ENCODE results near the gene FAM13B. TPM values are rescaled to one million over a fixed set of nuclear protein-coding genes. Genes with fewer than 3 reads are reported as not detected.

The FAM13B gene
- total and polyA plus RNA-seq, 9 of the 15 experiments (the other 6 are each of a cell fraction or from before 2014, with no cell fraction given) = 2.3 to 21.6 (median 14.1) TPM

DNA sequence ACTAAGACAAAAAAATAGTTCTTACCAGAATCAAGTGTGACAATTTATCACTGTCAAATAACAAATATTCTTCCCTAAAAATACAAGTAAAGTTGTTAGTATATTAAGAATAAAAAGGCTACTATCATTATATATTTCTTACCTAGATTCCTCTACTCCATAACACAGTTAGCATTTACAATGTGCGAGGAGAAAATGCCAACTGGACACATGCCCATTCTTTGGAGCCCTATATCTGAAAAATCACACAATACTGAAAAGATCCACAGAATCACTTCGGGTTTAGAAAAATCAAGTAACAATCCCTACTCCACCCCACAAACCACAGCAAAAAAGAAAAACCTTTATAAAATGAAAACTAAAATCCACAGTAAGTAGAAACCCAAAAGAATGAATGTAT is 72.7 kb downstream of the FAM13B start:
- Histone ChIP-seq H3K36me3 (ENCODE audit: control insufficient read depth, insufficient read depth, low read length) (peaks cover 62% of the 10 kb centered on the region), H2AFZ (ENCODE audit: low read depth, low read length) (no peak overlapping the region), H3K79me2 (ENCODE audit: control insufficient read depth, insufficient read depth, low read length) (no peaks in the 10 kb centered on the region), H3K4me3 (no peak overlapping the region), H3K4me1 (replicated peaks in 1 of 2; ENCODE audit: control insufficient read depth in 2 of 2, insufficient read depth in 2 of 2, low read length in 2 of 2) (peaks cover 0 to 8% of the 10 kb centered on the region in 2 experiments; a peak in 2 of 5 replicates), H3K9me1 (ENCODE audit: control insufficient read depth, insufficient read depth, low read length) (no peaks in the 10 kb centered on the region), H4K20me1 (replicated peaks; ENCODE audit: control insufficient read depth, insufficient read depth, low read length) (no peaks in the 10 kb centered on the region), H3K9me3 (replicated peaks; ENCODE audit: control insufficient read depth, insufficient read depth, low read depth, low read length) (no peaks in the 10 kb centered on the region), H3K4me2 (ENCODE audit: insufficient read depth, low read length) (no peak overlapping the region), H3K27me3 (ENCODE audit: control insufficient read depth in 2 of 2, insufficient read depth in 2 of 2, low read length in 2 of 2) (no peaks in the 10 kb centered on the region), H3K27ac (ENCODE audit: extremely low read depth, low read depth, low read length) (no peak overlapping the region), H3K9ac (ENCODE audit: insufficient read depth in 1 of 2, low read depth in 2 of 2, low read length in 2 of 2) (no peak overlapping the region)
- no peak for FAIRE-seq
- no peak for ATAC-seq
- ChIA-PET POLR2A (interaction anchor here (1.2 kb wide), 1 partner anchor 29 kb away, joined by 3 read pairs; no protein-coding TSS in a partner anchor), CTCF (ENCODE audit: low intra/inter-chr PET ratio) (no interaction called here)
- DNase-seq (ENCODE audit: extremely low read depth in 1 of 4, low spot score in 3 of 4) = no peak
- 100% methylated on average over 2 of the region's 2 CpGs for WGBS (ENCODE audit: insufficient coverage, low coverage, missing lambda C conversion rate)
- intact Hi-C loops (cut with micrococcal nuclease) = no loop called here
- BruUV-seq (replicated peaks) = no TSS peak
- in situ Hi-C loops (cut with MboI) = no loop called here
- no peak for TF ChIP-seq STAT5B (CRISPR knock-in tag; IDR thresholded peaks at IDR 0.05)
- no peak for TF ChIP-seq ZNF347 (CRISPR knock-in tag; IDR thresholded peaks at IDR 0.05; ENCODE audit: low read depth)
- TF ChIP-seq DDX20 (tag; IDR thresholded peaks at IDR 0.05; ENCODE audit: low read depth) = no peak

DNA sequence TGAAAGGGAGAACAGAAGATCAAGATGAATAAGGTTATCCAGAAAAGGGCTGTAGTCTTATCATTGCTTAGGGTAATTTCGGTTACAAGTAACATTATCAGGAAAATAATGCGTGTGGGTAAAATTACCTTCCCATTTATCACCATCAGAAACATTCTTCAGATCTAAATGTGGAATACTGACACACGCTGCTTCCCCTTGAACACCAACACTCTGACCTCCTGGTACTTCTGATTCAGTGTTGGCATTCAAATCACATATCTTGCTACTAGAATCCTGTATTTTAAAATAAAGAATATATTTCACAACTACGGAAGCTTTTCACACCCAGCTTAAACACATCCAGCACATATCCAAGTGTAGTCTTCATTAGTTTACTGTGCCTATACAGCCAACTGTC is 73.4 kb downstream of the FAM13B start:
- ATAC-seq (no peak), FAIRE-seq (no peak), DNase-seq (ENCODE audit: extremely low read depth in 1 of 4, low spot score in 3 of 4) (no peak)
- H3K4me1 ChIP-seq (replicated peaks in 1 of 2; ENCODE audit: control insufficient read depth in 2 of 2, insufficient read depth in 2 of 2, low read length in 2 of 2) = peaks cover 0 to 8% of the 10 kb centered on the region in 2 experiments; a peak in 2 of 5 replicates
- H3K27ac ChIP-seq (ENCODE audit: extremely low read depth, low read depth, low read length) = no peak overlapping the region
- H3K27me3 ChIP-seq (ENCODE audit: control insufficient read depth in 2 of 2, insufficient read depth in 2 of 2, low read length in 2 of 2) = no peaks in the 10 kb centered on the region
- no peaks in the 10 kb centered on the region for H4K20me1 ChIP-seq (replicated peaks; ENCODE audit: control insufficient read depth, insufficient read depth, low read length)
- H3K4me2 ChIP-seq (ENCODE audit: insufficient read depth, low read length) = no peak overlapping the region
- H3K9ac ChIP-seq (ENCODE audit: insufficient read depth in 1 of 2, low read depth in 2 of 2, low read length in 2 of 2) = no peak overlapping the region
- intact Hi-C loops (cut with micrococcal nuclease) = no loop called here
- H3K79me2 ChIP-seq (ENCODE audit: control insufficient read depth, insufficient read depth, low read length) = no peaks in the 10 kb centered on the region
- ChIA-PET CTCF (ENCODE audit: low intra/inter-chr PET ratio) (interaction anchor here (0.5 kb wide), 1 partner anchor 1968 kb away, joined by 5 read pairs; no protein-coding TSS in a partner anchor), POLR2A (no interaction called here)
- no peak overlapping the region for H3K4me3 ChIP-seq
- H3K9me1 ChIP-seq (ENCODE audit: control insufficient read depth, insufficient read depth, low read length) = no peaks in the 10 kb centered on the region
- no TSS peak for BruUV-seq (replicated peaks)
- in situ Hi-C loops (cut with MboI) = no loop called here
- H3K36me3 ChIP-seq (ENCODE audit: control insufficient read depth, insufficient read depth, low read length) = peaks cover 63% of the 10 kb centered on the region
- WGBS (ENCODE audit: insufficient coverage, low coverage, missing lambda C conversion rate) = 80% methylated on average over 4 of the region's 4 CpGs
- H2AFZ ChIP-seq (ENCODE audit: low read depth, low read length) = no peak overlapping the region
- H3K9me3 ChIP-seq (replicated peaks; ENCODE audit: control insufficient read depth, insufficient read depth, low read depth, low read length) = no peaks in the 10 kb centered on the region
- TF ChIP-seq, protein P1, sequence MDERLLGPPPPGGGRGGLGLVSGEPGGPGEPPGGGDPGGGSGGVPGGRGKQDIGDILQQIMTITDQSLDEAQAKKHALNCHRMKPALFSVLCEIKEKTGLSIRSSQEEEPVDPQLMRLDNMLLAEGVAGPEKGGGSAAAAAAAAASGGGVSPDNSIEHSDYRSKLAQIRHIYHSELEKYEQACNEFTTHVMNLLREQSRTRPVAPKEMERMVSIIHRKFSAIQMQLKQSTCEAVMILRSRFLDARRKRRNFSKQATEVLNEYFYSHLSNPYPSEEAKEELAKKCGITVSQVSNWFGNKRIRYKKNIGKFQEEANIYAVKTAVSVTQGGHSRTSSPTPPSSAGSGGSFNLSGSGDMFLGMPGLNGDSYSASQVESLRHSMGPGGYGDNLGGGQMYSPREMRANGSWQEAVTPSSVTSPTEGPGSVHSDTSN (CRISPR knock-in tag; IDR thresholded peaks at IDR 0.05; ENCODE audit: low read depth) = no peak
- TF ChIP-seq, protein P1 (tag; conservative IDR thresholded peaks at IDR 0.05; ENCODE audit: low read depth) = no peak
- TF ChIP-seq MTA2 (IDR thresholded peaks at IDR 0.05; ENCODE audit: low read depth) (no peak), SMARCE1 (IDR thresholded peaks at IDR 0.05) (no peak), ZBED1 (IDR thresholded peaks at IDR 0.05) (no peak), FIP1L1 (IDR thresholded peaks at IDR 0.05; ENCODE audit: low read depth, low read length, poor library complexity, severe bottlenecking) (no peak), ZNF518B (CRISPR knock-in tag; IDR thresholded peaks at IDR 0.05) (no peak), SNIP1 (IDR thresholded peaks at IDR 0.05; ENCODE audit: low read depth) (no peak)
